Hematopoietic multipotent progenitor cell treated with erythropoietin and hydrocortisone succinate and interleukin-3 and kit ligand, for 17 days (in vitro differentiated cells): ENCODE data around the gene LRRC37A.
A peak's percentile ranks its signal among the peaks of the same experiment; 100 is the strongest.
"Not testable (repeated sequence)": the region's sequence is repeated elsewhere in the genome, so short reads cannot be mapped to it uniquely, and the experiment has no call there.

Experiments used
- DNase-seq: peaks from one replicate; pipeline ENCODE4 v3.0.0-alpha.2; 2015; ENCODE audit warnings: low spot score

Gene LRRC37A

GRCh38 chr17:46294831-46295230 lies at the start of gene LRRC37A:
Gene LRRC37A (plus strand): TSS chr17:46295131. CDS start chr17:46295134, 3 bp downstream.
- DNase-seq = not testable (repeated sequence)

- not testable (repeated sequence) for DNase-seq
Observed at GRCh38 chr17:46249153-46249552, 45.8 kb upstream of the LRRC37A start.

DNA sequence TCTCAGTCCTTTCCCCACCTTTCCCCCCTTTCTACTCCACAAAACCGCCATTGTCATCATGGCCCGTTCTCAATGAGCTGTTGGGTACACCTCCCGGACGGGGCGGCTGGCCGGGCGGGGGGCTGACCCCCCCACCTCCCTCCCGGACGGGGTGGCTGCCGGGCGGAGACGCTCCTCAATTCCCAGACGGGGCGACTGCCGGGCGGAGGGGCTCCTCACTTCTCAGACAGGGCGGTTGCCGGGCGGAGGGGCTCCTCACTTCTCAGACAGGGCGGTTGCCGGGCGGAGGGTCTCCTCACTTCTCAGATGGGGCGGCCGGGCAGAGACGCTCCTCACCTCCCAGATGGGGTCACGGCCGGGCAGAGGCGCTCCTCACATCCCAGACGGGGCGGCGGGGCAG lies 42.1 kb upstream of the LRRC37A start:
- DNase-seq = not testable (repeated sequence)

DNA sequence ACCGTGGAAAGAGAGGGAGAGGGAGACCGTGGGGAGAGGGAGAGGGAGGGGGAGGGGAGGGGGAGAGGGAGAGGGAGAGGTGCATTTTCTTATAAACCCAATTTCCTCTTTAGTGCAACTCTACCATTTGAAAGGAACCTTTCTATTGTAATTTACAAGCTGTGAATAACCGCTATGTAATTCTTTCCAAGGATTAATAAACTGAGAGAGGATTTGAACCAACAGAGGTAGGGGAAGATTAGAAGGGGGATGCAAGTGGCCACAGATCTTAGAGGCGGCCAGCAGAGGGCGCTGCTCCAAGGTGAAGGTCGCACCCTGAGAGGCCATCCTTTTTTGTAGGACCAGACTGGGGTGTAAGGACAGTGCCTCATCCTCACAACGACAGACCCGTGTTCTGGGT lies 41.2 kb upstream of the LRRC37A start:
- peak; percentile 83 for DNase-seq

DNA sequence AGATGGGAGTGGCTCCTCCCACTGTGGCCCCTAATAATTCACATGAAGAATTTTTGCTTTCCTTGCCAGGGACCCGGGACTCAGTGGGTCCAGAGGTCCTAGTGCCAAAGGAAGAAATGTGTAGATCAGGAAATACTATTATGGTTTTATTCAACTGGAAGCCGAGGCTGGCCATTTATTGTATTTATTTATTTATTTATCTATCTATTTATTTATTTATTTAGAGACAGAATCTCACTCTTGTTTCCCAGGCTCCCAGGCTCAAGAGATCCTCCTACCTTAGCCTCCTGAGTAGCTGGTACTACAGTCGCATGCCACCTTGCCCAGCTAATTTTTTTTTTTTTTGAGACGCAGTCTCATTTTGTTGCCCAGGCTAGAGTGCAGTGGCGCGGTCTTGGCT lies 40.7 kb upstream of the LRRC37A start:
- DNase-seq = not testable (repeated sequence)

DNA sequence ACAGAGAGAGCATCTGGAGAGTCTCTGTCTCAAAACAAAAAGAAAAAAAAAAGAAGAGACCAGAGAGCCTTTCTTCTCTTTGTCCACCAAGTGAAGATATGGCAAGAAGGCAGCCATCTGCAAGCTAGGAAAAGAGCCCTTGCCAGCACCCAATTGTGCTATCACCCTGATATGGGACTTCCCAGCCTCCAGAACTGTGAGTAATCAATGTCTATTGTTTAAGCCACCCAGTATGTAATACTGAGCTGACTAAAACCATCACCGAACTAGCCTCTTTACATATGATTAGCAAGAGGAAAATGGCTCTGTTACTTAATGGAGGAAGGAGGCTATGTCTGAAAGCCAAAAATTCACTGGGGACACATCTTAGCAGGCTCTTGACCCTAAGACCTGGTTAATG lies 38.6 kb upstream of the LRRC37A start:
- DNase-seq = not testable (repeated sequence)

GRCh38 chr17:46259845-46260661 lies 34.9 kb upstream of the LRRC37A start:
- not testable (repeated sequence) for DNase-seq

DNA sequence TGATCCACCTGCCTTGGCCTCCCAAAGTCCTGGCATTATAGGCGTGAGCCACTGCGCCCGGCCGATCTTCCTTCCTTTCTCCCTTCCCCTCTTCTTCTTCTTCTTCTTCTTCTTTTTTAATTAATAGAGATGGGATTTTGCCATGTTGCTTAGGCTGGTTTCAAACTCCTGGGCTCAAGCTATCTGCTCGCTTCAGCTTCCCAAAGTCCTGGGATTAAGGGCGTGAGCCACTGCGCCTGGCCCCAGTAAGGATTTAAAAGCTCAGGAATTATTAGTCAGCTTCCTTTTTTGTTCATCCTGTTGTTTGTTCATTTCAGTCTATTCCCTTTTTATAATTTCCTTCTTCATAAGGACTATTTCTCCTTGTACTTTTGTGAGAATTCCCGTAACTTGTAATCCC lies 32.7 kb upstream of the LRRC37A start:
- no peak for DNase-seq

- peak; percentile 6 for DNase-seq
Observed at GRCh38 chr17:46264456-46265198, 30.3 kb upstream of the LRRC37A start.

DNA sequence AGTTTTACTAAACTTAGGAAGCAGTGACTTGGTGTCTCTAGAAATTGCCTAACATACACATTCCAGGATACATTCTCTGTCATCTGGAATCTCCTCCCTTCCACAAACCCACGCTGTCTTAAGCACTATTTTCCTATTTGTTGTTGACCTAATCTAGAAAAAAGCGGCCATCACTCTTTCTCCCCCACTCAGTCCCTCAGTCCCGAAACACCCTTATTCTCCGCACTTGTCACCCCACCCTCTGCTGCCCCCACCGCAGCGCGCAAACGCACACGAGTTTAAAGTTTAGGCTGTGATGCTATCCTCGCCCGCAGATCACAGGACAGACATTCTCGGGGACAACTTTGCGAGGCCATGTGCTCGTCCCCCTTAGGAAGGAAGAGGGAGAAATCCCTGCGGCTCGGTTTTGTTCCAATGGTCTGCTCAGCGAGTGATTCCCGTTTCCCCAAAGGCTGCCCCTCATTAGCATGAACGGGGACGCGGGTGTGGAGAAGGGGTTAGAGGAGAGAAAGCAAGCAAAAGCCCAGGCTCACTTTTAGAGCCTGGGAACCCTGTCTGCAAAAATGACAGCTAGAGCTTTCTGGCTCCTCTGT lies 28.8 kb upstream of the LRRC37A start:
- not testable (repeated sequence) for DNase-seq

GRCh38 chr17:46266656-46267544 lies 28.0 kb upstream of the LRRC37A start:
- DNase-seq = peak; percentile 12

DNA sequence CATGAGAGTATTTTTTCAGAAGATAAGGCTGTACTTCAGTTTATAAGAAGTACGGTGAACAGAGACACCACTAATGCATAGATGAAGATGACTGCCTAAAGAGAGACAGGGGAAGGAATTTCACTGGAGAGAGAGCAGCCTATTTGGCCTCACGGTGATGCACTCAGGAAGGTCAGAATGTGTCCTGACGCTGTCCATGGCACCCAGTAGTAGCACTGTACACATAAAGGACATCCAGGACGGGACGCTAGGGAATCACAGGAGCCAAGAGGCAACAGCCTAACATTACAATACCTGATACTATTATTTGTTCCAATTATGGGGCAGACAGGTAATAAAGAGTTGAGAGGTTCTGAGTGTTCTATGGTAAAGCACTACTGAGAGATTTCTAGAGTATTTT lies 24.9 kb upstream of the LRRC37A start:
- DNase-seq = peak; percentile 6

DNA sequence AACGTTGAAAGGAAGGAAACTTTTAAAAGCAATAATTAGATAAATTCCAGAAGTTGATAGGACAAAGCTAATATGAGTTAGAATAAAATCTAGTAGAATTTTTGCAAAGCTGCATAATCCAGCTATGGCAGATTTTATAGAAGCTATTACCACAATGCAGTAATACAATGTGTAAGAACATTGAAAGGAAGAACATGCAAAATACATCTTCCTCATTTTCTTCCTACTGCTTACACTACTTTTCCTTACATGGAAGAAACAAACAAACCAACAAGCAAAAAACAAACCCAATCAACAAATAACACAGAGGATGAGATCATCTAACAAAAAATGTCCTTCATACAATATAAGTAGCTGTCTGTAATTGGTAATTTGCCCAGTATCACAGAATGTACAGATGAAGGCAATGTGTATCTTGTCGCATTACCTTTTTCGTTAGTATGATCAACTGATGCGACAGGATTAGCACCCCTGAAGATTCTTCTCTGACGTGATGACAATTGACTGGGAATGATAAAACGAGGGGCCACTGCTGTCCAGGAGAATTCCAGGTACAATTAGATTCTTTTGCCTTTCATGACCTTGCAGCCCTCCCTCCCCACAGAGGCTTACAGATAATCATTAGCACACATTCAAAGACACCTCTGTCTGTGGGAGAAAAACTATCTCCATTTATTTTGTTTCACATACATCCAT lies 21.2 kb upstream of the LRRC37A start:
- no peak for DNase-seq

DNA sequence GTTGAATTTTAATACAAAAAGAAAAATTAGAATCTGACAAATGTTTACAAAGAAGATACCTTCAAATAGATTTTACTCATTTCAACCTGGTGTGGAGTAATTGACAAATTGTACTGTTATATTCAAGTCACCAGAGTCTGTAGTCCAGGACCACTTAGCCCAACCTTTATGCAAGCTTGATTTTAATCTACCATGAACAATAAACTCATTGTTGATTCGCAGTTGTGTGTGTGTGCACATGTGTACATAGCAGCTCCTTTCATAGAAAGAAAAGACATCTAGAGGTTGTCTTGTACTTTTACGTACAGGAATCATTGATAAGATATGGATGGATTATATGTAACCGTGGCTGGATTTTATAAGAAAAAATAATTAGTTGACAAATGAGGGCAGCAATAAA lies 20.7 kb upstream of the LRRC37A start:
- no peak for DNase-seq

DNA sequence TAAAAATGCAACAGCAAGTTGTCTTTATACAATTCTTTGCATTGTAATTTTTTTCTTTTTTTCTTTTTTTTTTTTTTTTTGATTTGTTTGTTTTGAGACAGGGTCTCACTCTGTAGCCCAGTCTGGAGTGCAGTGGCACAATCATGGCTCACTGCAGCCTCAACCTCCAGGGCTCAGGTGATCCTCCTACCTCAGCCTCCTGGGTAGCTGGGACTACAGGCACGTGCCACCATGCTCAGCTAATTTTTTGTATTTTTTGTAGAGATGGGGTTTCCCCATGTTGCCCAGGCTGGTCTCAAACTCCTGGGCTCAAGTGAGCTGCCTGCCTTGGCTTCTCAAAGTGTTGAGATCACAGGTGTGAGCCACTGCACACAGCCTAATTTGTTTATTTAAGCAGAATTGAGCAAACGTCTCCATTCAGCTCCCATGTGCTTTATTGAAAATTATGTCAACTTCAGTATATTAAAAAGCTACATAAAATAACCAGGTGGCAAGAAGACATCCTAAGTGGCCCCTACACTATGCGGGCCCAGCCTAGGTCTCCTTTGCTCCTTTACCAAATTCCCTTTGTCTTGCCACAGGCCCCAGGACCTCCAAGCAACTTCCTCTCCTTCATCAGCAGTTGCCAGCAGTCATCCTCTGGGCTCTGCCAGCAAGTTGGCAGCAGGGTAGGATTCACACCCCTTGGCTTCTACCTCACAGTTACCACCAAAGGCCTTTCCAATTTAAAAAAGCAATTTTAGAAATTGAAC lies 18.0 kb upstream of the LRRC37A start:
- DNase-seq = not testable (repeated sequence)

GRCh38 chr17:46281336-46281735 lies 13.6 kb upstream of the LRRC37A start:
- DNase-seq = not testable (repeated sequence)

GRCh38 chr17:46282635-46283034 lies 12.3 kb upstream of the LRRC37A start:
- not testable (repeated sequence) for DNase-seq

GRCh38 chr17:46284467-46284866 lies 10.5 kb upstream of the LRRC37A start:
- not testable (repeated sequence) for DNase-seq

DNA sequence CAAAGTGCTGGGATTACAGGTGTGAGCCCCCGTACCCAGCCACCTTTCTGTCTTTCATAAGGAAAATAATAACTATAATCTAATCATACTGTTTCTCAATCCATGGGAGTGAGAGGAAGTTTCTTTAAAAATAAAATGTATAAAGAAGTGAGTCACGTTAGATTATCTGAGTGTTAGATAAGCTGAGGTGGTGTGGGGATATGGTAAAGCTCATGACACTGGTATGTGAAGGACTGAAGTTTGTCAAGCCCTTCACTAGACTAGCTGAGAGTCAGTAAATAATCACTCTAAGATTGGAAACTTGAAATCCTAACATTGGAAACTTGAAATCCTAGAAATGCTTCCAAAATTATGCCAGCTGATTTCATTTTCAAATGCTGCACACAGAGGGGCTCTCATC lies 9.4 kb upstream of the LRRC37A start:
- not testable (repeated sequence) for DNase-seq

- DNase-seq = peak; percentile 86
Observed at GRCh38 chr17:46286764-46287221, 8.1 kb upstream of the LRRC37A start.
